Stimulated activated CD4-positive, alpha-beta T cell treated with anti-CD3 and anti-CD28 coated beads, TNF-alpha, amount 100 ng/mL, for 48 hours (primary cell): ENCODE results near the gene ZNF319.

ENCODE experiments used
- DNase-seq, 3 donors: peaks; one replicate each; pipeline ENCODE4 v3.0.0-alpha.2; 2020; ENCODE audit warnings: low read depth in 3 of 3

The ZNF319 gene

DNA sequence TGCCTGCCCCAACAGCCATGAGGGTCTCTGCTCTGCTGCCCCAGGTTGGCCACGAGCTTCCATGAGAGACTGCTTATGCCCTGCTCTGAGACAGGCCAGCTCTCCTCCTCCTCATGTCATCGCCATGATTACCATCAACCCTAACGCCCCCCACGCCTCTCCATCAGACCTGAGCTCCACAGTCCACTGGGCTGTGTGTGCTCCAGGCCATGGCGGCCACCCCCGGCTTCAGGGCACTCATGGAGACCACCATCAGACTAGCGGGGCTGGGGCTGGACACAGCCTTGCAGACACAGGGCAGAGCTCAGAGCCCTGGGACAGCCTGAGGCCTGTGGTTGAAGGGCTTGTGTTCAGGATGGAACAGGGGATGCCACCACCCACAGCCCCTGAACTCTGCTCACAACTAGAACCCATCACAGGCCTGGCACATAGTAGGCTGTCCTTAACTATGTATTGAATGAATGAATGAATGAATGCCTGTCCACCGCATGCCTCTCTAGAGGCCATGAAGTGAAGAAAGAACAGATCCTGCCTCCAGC is 44.1 kb downstream of the ZNF319 start:
- DNase-seq: no peak

DNA sequence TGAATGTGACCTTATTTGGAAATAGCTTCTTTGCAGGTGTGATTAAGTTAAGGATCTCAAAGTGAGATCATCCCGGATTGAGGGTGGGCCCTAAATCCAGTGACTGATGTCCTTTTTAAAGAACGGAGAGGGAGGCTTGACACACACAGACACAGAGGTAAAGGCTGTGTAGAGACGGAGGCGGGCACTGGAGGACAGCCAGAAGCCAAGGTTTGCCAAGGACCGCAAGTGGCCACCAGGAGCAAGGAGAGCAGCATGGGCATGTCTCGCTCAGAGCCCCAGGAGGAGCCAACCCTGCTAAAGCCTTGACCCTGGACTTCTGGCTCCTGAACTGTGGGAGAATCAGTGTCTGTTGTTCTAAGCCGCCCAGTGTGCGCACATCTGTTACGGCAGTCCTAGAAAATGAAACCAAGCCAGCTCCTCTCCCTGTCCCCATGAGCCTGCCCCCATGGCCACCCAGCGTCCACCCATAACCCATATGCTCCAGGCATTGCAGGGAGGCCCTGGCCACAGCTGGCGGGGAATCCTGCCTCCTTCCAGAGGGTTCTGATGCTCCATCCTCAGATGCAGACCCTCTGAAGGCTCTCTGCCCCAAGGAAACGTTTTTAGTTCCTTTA is 44.8 kb downstream of the ZNF319 start:
- no peak for DNase-seq

DNA sequence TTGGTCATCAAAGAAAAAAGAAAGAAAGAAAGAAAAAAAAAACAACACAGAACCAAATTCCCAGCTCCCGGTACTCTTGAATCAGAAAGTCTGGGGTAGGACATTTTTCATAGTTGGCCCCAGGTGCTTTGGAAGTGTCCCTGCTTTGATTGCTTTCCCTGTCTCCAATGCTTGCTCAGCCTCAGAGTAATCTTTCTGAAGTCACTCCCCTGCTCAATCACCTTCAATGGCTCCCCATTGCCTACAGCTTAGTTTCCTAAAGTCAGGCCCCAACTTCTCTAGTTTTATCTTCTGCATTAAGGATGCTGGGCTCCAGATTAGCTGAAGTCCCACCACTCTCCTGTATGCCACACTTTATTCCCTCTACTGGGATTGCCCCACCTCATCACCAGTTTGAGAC is 46.6 kb downstream of the ZNF319 start:
- no peak for DNase-seq

DNA sequence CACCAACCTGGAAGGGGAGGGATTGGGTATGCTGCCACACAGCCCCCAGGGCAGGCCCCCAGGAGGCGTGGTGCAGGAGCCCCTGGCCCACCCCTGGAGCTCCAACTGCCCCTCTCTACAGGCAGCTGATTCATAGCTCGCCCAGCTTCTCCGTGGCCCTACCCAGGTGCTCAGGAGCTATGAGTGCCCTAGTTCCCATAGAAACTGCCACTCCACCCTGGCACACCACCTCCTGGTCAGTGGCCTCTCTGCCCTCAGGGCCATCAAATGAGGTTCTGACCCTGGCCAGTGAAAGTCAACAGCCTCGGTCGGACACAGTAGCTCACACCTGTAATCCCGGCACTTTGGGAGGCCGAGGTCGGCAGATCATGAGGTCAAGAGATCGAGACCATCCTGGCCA is 47.6 kb downstream of the ZNF319 start:
- DNase-seq: no peak

DNA sequence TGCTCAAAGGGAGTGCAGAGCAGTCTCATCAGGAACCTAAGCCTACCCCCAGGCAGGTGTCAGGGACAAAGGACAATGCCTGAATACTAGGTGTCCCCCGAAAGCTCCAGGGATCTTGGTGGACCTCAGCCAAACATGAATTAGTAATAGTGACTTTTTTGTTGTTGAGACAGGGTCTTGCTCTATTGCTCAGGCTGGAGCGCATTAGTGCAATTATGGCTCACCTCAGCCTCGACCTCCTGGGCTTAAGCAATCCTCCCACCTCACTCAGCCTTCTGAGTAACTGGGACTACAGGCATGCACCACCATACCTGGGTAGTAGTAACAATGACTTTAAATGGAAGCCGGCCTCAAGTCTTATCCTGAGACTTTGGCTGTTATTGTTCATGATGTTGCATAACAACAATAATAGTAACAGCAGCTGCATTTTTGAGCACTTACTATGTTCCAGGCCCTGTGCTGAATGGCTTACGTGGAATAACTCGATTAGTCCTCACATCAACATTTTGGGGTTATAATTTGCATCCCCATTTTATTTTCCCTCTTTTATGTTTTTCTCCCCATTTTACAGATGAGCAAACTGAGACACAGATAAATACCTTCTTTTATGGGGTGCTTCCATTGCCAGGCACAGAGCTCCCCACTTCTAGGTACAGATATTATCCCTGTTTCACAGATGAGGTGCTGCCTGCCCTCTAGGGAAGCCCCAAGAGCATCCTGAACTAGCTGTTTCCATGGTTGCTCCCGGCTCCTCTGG is 49.1 kb downstream of the ZNF319 start:
- DNase-seq: no peak

DNA sequence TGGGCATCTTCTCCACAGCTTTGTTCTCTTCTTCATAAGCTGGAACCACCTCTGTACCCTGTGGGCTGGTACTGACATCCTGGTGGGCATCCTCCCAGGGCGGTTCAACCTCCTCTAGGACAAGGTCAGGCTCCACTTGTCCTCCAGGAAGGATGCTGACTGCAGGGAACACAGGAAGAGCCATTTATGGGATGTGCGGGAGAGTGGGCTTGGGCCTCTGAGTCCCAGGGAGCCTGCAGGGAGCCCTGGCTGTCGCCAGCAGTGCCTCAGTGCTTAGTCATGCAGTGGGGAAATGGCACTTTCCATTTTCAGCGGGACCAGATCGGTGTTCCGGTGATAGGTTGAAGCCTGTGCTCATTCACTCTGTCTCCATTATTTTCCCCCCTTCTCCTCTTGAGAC is 50.1 kb downstream of the ZNF319 start:
- no peak for DNase-seq

DNA sequence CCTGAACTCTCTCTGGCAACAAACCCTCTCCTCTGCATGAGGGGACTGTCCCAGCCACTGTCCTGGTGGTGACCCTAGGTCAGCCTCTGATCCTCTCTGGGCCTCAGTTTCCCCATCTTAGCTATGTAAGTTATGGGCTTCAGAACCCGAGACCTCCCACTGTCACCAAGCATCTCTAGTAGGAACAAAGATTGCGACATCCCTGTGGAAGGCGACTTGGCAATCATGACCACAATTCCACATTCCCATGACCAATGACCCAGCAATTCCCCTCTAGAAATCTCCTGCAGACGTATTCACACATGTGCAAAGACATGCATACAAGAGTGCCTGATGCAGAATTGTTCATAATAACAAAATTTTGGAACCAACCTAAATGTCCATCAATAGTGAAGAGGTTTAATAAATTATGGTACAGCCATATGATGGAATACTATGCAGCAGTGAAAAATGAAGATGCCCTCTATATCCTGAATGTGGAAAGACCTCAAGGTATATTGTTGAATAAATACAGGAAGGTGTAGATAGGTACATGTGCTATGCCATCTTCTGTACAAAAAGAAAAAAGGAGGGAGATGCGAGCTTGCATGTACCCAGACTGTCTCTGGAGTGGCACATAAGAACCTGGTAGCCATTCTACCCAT is 50.8 kb downstream of the ZNF319 start:
- no peak for DNase-seq

DNA sequence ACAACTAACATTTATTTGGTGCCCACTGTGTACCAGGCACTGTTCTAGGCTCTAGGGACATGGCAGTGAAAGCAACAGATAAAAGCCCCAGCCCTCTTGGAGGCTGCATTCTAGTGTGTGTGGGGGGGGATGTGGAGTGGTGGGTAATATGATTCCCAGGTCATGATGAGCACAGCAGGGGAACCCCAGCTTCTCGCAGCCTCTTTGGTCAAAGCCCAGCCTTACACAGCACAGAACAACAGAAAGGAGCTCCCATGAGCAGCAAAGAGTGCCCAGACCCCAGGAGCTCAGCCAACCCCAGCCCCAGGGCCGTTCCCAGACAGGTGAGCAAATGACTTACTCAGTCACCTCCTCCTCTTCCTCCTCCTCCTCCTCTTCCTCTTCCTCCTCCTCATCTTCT is 51.5 kb downstream of the ZNF319 start:
- DNase-seq: no peak

DNA sequence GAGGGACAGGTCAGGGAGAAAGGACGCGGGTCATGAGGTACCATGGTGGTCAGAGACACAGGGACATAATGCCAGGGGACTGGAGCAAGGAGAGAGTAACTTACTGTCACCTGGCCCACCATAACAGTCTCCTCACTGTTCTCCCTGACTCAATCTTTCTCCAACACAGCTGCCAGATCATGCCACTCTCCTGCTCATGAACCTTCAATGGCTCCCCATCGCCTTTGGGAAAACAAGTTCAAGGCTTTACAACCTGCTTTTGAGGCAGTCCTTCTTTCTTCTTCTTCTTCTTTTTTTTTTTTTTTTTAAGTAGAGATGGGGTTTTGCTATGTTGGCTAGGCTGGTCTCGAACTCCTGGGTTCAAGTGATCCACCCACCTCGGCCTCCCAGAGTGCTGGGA is 52.4 kb downstream of the ZNF319 start:
- no peak for DNase-seq

DNA sequence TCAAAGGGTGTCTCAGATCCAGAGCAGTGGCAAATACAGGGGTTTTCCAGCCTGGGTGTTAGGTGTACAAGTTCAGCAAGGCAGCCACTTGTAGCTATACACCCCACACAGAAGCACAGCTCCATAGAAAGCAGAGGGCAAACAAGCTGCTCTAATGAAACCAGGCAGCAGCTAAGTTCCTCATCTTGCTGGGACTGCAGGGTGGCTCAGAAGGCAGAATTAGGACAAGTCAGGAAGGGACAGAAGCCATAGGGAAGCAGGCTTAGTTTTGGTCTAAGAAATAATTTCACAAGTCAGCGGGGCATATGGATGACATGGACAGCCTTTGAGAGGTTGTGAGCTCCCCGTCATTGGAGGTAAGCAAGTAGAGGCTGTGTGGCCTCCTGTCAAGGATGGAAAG is 53.2 kb downstream of the ZNF319 start:
- no peak for DNase-seq

DNA sequence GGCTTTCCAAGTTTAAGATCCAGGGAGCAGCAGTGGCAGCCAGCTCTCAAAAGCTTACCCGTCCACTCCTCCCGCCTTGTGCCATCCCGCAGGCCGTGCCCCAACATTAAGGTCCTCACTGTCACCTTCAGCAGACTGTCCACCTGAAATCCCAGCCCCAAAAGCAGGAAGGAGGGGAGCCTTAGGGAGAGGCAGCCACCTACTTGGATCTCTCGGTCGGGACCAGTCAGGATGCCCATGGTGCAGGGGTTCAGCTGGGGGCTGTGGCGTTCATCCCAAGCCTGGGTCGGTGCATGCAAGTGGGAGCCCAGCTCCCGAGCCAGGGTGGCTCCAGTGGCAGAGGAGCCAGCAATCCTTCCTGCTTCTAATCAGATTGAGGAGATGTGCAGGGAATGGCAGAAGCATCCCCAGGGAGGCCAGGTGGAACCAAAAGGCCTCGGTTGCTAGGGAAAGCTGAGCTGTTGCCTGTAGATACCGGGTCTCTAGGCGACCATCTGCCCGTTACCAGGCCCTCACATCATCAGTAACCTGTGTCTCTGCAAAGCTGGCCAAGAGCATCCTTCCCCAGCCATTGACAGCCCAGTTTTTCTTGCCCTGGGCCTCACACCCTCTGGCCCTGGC is 54.2 kb downstream of the ZNF319 start:
- no peak for DNase-seq

DNA sequence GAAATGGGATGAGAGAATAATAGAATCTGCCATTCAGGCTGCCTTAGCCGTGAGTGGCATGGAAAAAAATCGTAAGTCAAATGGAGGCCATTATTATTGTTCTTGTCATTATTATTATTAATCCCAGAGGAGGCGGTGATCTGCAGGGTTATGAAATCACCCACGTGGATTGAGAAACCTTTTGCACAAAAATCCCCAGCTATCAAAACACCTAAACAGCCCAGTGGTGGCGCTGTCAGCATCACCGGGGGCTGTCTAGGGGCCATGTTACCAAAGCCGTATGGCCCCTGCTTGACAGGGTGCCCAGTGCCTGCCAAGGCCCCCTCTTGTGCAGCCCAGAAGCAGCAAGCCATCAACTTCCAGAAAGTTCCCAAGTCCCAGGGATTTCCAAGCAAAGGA is 54.7 kb downstream of the ZNF319 start:
- no peak for DNase-seq

DNA sequence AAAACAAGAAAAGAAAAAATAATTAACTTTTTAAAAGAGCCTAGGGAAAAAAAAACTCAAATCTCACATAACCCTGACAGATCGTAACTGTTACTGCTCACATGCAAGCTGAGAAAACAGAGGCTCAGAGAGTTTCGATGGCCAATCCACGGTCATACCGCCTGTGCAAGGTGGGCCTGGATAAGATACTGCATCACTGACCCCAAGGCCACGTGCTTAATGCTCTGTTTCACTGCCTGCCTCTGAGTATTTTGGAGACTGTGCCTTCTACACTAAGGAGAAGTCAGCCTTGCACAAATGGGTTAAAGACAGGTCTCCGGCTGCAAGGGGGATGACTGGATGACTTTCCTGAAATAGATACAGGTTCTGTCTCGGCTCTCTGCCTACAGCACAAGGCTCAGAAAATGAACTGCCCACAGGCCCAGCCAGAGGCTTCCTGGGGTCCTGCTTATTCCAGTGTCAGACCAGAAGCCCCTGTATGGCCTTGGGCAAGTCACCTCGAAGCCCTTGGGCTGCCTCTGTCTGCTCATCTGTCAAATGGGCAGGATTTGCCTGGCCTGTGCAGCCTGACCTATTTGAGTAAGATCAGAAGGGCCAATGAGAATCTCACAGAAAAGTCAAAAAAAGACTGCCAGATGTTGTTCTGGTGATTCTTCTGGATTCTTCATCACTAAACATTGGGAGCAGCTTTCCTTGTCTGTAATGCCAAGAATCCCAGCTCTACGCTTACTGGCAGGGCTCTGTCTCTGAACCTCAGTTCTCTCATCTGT is 55.3 kb downstream of the ZNF319 start:
- no peak for DNase-seq
